ENCODE results near the gene NACC1.

DNA sequence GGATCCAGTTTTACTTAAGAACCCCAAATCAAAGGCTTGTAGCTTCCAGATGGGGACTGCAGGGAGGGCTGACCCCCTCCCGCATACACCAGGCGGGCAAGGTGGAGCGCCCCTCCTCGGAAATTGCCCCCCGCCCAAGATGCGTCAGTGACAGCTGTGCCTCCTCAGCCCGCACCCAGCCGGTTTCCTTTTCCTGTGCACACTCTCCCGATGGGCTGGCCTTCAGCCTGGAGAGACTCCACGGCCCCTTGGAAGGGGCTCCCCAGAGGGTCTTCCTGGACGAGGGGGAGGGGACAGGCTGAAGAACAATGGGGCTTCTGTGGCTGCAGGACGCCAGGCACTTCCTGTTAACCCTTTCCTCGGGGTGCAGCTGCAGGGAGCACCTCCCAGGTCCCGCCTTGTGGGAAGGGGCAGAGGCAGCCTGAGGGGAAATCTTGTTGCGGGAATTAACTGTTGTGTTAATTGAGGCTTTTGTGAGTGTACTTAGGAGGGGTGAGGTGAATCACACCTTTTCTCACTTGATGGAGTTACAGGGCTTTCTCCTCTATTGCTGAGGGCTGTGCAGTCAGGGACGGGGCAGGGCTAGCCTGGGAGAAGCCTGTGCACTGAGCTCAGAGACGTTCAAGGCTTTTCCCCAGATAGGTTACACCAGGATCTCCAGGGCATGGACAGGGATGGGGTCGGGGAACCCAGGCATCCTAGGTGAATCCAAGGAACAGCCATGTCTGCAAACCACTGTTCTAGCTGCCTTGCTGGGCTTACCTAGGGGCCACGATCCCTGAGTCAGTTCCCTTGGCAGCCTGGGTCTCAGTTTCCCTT is 46.5 kb downstream of the NACC1 start:
- TF ChIP-seq, protein P1, sequence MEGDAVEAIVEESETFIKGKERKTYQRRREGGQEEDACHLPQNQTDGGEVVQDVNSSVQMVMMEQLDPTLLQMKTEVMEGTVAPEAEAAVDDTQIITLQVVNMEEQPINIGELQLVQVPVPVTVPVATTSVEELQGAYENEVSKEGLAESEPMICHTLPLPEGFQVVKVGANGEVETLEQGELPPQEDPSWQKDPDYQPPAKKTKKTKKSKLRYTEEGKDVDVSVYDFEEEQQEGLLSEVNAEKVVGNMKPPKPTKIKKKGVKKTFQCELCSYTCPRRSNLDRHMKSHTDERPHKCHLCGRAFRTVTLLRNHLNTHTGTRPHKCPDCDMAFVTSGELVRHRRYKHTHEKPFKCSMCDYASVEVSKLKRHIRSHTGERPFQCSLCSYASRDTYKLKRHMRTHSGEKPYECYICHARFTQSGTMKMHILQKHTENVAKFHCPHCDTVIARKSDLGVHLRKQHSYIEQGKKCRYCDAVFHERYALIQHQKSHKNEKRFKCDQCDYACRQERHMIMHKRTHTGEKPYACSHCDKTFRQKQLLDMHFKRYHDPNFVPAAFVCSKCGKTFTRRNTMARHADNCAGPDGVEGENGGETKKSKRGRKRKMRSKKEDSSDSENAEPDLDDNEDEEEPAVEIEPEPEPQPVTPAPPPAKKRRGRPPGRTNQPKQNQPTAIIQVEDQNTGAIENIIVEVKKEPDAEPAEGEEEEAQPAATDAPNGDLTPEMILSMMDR (IDR thresholded peaks at IDR 0.05; ENCODE audit: low read depth, low read length) = no peak
- TF ChIP-seq POLR2A (IDR thresholded peaks at IDR 0.05; ENCODE audit: extremely low read depth, insufficient read length) (no peak), MYC (IDR thresholded peaks at IDR 0.05; ENCODE audit: low read depth, low read length) (no peak)
- TF ChIP-seq, protein P2, sequence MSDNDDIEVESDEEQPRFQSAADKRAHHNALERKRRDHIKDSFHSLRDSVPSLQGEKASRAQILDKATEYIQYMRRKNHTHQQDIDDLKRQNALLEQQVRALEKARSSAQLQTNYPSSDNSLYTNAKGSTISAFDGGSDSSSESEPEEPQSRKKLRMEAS (IDR thresholded peaks at IDR 0.05; ENCODE audit: low read depth, low read length) = no peak

All from NB4 (cell line).